ENCODE data around the gene ZSWIM9. TPM values are rescaled to one million over a fixed set of nuclear protein-coding genes. Genes with fewer than 3 reads are reported as not detected.
A peak's percentile ranks its signal among the peaks of the same experiment; 100 is the strongest.

Gene ZSWIM9
- total and polyA plus RNA-seq, 4 experiments from 2014 or later = 0.25 to 11.8 (median 6.1) TPM

GRCh38 chr19:48170817-48171347, 402 bp downstream of the ZSWIM9 start:
- Mint-ChIP-seq H3K4me1 (peaks cover 18 to 32% (median 23%) of the 10 kb centered on the region in 4 donors), H3K27ac (peak overlapping the region; percentile 66 to 99 (median 97)), H3K4me3 (peak overlapping the region; percentile 93 to 99 (median 97)), H3K9me3 (no peaks in the 10 kb centered on the region), H3K36me3 (peaks cover 22 to 25% of the 10 kb centered on the region in 2 donors), H3K27me3 (no peaks in the 10 kb centered on the region)
- H3K4me3 ChIP-seq (ENCODE audit: low read length in 2 of 2) = peak overlapping the region; percentile 30 to 97
- POLR2A ChIA-PET (ENCODE audit: partially characterized antibody) = interaction anchor here (0.9 to 5.0 kb wide), 9 partner anchors 16 to 164 kb away, joined by 3 to 27 read pairs (median 6); partner anchors contain the start of genes CARD8, EMP3 and PLA2G4C
- H3K36me3 ChIP-seq (ENCODE audit: insufficient read depth, low read length) = peaks cover 4% of the 10 kb centered on the region
- DNase-seq = peak in 1 of 5 donors; percentile 40
- H3K27me3 ChIP-seq (ENCODE audit: insufficient read depth, low read length) = no peaks in the 10 kb centered on the region
- intact Hi-C loops (cut with micrococcal nuclease) = loop anchor here (1.0 kb wide), 5 partner anchors 33 to 193 kb away; partner anchors contain the start of genes CARD8 and SYNGR4
- peaks cover 24% of the 10 kb centered on the region for H3K4me1 ChIP-seq (ENCODE audit: insufficient read depth, low read length)
- peak overlapping the region; percentile 86 for H3K27ac ChIP-seq (ENCODE audit: low read depth, low read length)
- H3K9me3 ChIP-seq (ENCODE audit: control insufficient read depth in 1 of 2, low read length in 2 of 2) = no peaks in the 10 kb centered on the region
- CTCF ChIA-PET (ENCODE audit: partially characterized antibody) = interaction anchor here (1.0 to 1.3 kb wide), 2 partner anchors 18 to 32 kb away, joined by 3 to 4 read pairs; no protein-coding TSS in a partner anchor

DNA sequence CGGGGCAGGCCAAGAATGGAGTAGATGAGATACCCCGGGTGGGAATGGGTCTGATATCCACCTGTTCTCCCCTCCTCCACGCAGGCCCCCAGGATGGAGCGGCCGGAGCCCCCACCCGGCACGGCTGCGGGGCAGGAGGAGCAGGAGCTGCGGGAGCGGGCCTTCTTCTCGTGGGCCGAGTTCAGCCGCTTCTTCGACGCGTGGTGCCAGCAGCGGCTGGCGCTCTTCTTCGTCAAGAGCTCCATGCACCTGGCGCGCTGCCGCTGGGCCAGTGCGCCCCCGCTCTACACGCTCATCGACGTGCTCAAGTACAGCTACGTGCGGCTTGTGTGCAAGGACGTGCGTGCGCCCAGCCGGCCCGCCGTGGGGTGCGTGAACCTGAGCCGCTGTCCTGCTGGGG, 1.2 kb downstream of the ZSWIM9 start:
- POLR2A ChIA-PET (ENCODE audit: partially characterized antibody) = interaction anchor here (1.4 to 5.0 kb wide), 3 partner anchors 32 to 88 kb away, joined by 3 to 27 read pairs (median 9); partner anchors contain the start of gene PLA2G4C
- DNase-seq = no peak
- peak overlapping the region in 5 of 8 donors; percentile 96 to 98 (median 97) for H3K4me3 Mint-ChIP-seq
- Histone ChIP-seq H3K27me3 (ENCODE audit: insufficient read depth, low read length) (no peaks in the 10 kb centered on the region), H3K9me3 (ENCODE audit: control insufficient read depth in 1 of 2, low read length in 2 of 2) (no peaks in the 10 kb centered on the region), H3K27ac (ENCODE audit: low read depth, low read length) (no peak overlapping the region), H3K4me1 (ENCODE audit: insufficient read depth, low read length) (peaks cover 24% of the 10 kb centered on the region), H3K4me3 (ENCODE audit: low read length in 2 of 2) (no peak overlapping the region), H3K36me3 (ENCODE audit: insufficient read depth, low read length) (peaks cover 4% of the 10 kb centered on the region)
- H3K27me3 Mint-ChIP-seq = no peaks in the 10 kb centered on the region
- no peaks in the 10 kb centered on the region for H3K9me3 Mint-ChIP-seq
- peaks cover 25 to 26% of the 10 kb centered on the region in 2 donors for H3K36me3 Mint-ChIP-seq
- intact Hi-C loops (cut with micrococcal nuclease) = no loop called here
- peak overlapping the region in 1 of 7 donors; percentile 93 for H3K27ac Mint-ChIP-seq
- CTCF ChIA-PET (ENCODE audit: partially characterized antibody) = interaction anchor here (1.0 to 1.3 kb wide), 3 partner anchors 19 to 89 kb away, joined by 3 to 4 read pairs (median 3); no protein-coding TSS in a partner anchor
- peaks cover 18 to 32% (median 23%) of the 10 kb centered on the region in 4 donors for H3K4me1 Mint-ChIP-seq

GRCh38 chr19:48174445-48175030, 4.1 kb downstream of the ZSWIM9 start:
- H3K27ac ChIP-seq (ENCODE audit: low read depth, low read length) = no peak overlapping the region
- no peaks in the 10 kb centered on the region for H3K27me3 Mint-ChIP-seq

DNA sequence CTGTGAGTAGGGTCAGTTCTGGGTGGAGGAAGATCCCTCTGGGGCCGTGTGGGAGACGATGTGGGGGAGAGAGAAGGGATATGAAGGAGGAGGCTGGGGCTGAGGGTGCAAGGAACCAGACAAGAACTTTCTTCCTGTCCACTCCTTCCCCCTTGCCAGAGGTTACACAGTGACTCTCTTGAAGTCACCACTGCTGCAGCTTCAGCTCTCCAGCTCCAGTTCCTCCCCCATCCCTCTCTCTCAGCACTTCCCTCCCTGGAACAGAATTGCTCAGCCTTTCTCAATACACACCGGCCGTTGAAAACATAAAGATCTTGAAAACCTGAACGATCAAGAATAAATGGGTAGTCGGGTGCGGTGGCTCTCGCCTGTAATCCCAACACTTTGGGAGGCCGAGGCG, 5.1 kb downstream of the ZSWIM9 start:
- Mint-ChIP-seq H3K4me1 (peaks cover 9 to 16% (median 13%) of the 10 kb centered on the region in 4 donors), H3K27me3 (no peaks in the 10 kb centered on the region), H3K4me3 (no peak overlapping the region), H3K27ac (peak overlapping the region in 3 of 7 donors; percentile 15 to 42 (median 19)), H3K36me3 (peaks cover 25 to 38% of the 10 kb centered on the region in 2 donors), H3K9me3 (no peaks in the 10 kb centered on the region)
- Histone ChIP-seq H3K36me3 (ENCODE audit: insufficient read depth, low read length) (peaks cover 4% of the 10 kb centered on the region), H3K9me3 (ENCODE audit: control insufficient read depth in 1 of 2, low read length in 2 of 2) (no peaks in the 10 kb centered on the region), H3K27ac (ENCODE audit: low read depth, low read length) (no peak overlapping the region), H3K4me3 (ENCODE audit: low read length in 2 of 2) (no peak overlapping the region), H3K27me3 (ENCODE audit: insufficient read depth, low read length) (no peaks in the 10 kb centered on the region), H3K4me1 (ENCODE audit: insufficient read depth, low read length) (peaks cover 9% of the 10 kb centered on the region)
- ChIA-PET CTCF (ENCODE audit: partially characterized antibody) (interaction anchor here (1.3 kb wide), 1 partner anchor 28 kb away, joined by 3 read pairs; no protein-coding TSS in a partner anchor), POLR2A (ENCODE audit: partially characterized antibody) (no interaction called here)
- no peak for DNase-seq
- intact Hi-C loops (cut with micrococcal nuclease) = no loop called here

More at GRCh38 chr19:48174445-48175030, 4.1 kb downstream of the ZSWIM9 start:
- Mint-ChIP-seq H3K4me1 (peaks cover 9 to 17% (median 16%) of the 10 kb centered on the region in 4 donors), H3K9me3 (no peaks in the 10 kb centered on the region), H3K4me3 (no peak overlapping the region), H3K27ac (peak overlapping the region in 5 of 7 donors; percentile 25 to 71 (median 63)), H3K36me3 (peaks cover 30 to 34% of the 10 kb centered on the region in 2 donors)
- ChIA-PET CTCF (ENCODE audit: partially characterized antibody) (no interaction called here), POLR2A (ENCODE audit: partially characterized antibody) (interaction anchor here (0.7 to 0.9 kb wide), 2 partner anchors 10 to 965 kb away, joined by 3 to 4 read pairs; no protein-coding TSS in a partner anchor)
- no peak for DNase-seq
- no peaks in the 10 kb centered on the region for H3K9me3 ChIP-seq (ENCODE audit: control insufficient read depth in 1 of 2, low read length in 2 of 2)
- H3K27me3 ChIP-seq (ENCODE audit: insufficient read depth, low read length) = no peaks in the 10 kb centered on the region
- intact Hi-C loops (cut with micrococcal nuclease) = no loop called here
- peaks cover 4% of the 10 kb centered on the region for H3K36me3 ChIP-seq (ENCODE audit: insufficient read depth, low read length)
- H3K4me1 ChIP-seq (ENCODE audit: insufficient read depth, low read length) = peaks cover 9% of the 10 kb centered on the region
- no peak overlapping the region for H3K4me3 ChIP-seq (ENCODE audit: low read length in 2 of 2)

GRCh38 chr19:48176226-48176625, 5.7 kb downstream of the ZSWIM9 start:
- Mint-ChIP-seq H3K4me1 (peaks cover 3 to 11% (median 7%) of the 10 kb centered on the region in 4 donors), H3K9me3 (peaks cover 0 to 1% (median under 1%) of the 10 kb centered on the region in 8 donors), H3K4me3 (no peak overlapping the region), H3K36me3 (peaks cover 26 to 37% of the 10 kb centered on the region in 2 donors), H3K27me3 (no peaks in the 10 kb centered on the region), H3K27ac (no peak overlapping the region)
- Histone ChIP-seq H3K4me3 (ENCODE audit: low read length in 2 of 2) (no peak overlapping the region), H3K27me3 (ENCODE audit: insufficient read depth, low read length) (no peaks in the 10 kb centered on the region), H3K4me1 (ENCODE audit: insufficient read depth, low read length) (peaks cover 5% of the 10 kb centered on the region), H3K9me3 (ENCODE audit: control insufficient read depth in 1 of 2, low read length in 2 of 2) (peaks cover 0 to 1% of the 10 kb centered on the region in 2 donors), H3K27ac (ENCODE audit: low read depth, low read length) (no peak overlapping the region), H3K36me3 (ENCODE audit: insufficient read depth, low read length) (peaks cover 4% of the 10 kb centered on the region)
- CTCF ChIA-PET (ENCODE audit: partially characterized antibody) = interaction anchor here (1.3 kb wide), 1 partner anchor 27 kb away, joined by 3 read pairs; no protein-coding TSS in a partner anchor
- intact Hi-C loops (cut with micrococcal nuclease) = no loop called here
- POLR2A ChIA-PET (ENCODE audit: partially characterized antibody) = no interaction called here
- no peak for DNase-seq

GRCh38 chr19:48181505-48181904, 11.0 kb downstream of the ZSWIM9 start:
- Histone ChIP-seq H3K27ac (ENCODE audit: low read depth, low read length) (no peak overlapping the region), H3K4me1 (ENCODE audit: insufficient read depth, low read length) (no peaks in the 10 kb centered on the region), H3K4me3 (ENCODE audit: low read length in 2 of 2) (no peak overlapping the region), H3K9me3 (ENCODE audit: control insufficient read depth in 1 of 2, low read length in 2 of 2) (peaks cover 0 to 7% of the 10 kb centered on the region in 2 donors), H3K27me3 (ENCODE audit: insufficient read depth, low read length) (no peaks in the 10 kb centered on the region), H3K36me3 (ENCODE audit: insufficient read depth, low read length) (no peaks in the 10 kb centered on the region)
- POLR2A ChIA-PET (ENCODE audit: partially characterized antibody) = no interaction called here
- H3K36me3 Mint-ChIP-seq = peaks cover 17 to 26% of the 10 kb centered on the region in 2 donors
- H3K4me1 Mint-ChIP-seq = peaks cover 0 to 3% (median 0%) of the 10 kb centered on the region in 4 donors
- H3K27ac Mint-ChIP-seq = no peak overlapping the region
- CTCF ChIA-PET (ENCODE audit: partially characterized antibody) = no interaction called here
- no peaks in the 10 kb centered on the region for H3K27me3 Mint-ChIP-seq
- no peak for DNase-seq
- H3K9me3 Mint-ChIP-seq = peaks cover 0 to 10% (median 5%) of the 10 kb centered on the region in 8 donors
- intact Hi-C loops (cut with micrococcal nuclease) = no loop called here
- no peak overlapping the region for H3K4me3 Mint-ChIP-seq

- H3K4me3 ChIP-seq (ENCODE audit: low read length in 2 of 2) = no peak overlapping the region
- no peaks in the 10 kb centered on the region for H3K4me1 Mint-ChIP-seq
- H3K36me3 ChIP-seq (ENCODE audit: insufficient read depth, low read length) = no peaks in the 10 kb centered on the region
- CTCF ChIA-PET (ENCODE audit: partially characterized antibody) = no interaction called here
- intact Hi-C loops (cut with micrococcal nuclease) = no loop called here
- peaks cover 14 to 21% of the 10 kb centered on the region in 2 donors for H3K36me3 Mint-ChIP-seq
- peak in 1 of 5 donors; percentile 37 for DNase-seq
- no peaks in the 10 kb centered on the region for H3K27me3 ChIP-seq (ENCODE audit: insufficient read depth, low read length)
- H3K27ac Mint-ChIP-seq = no peak overlapping the region
- peaks cover 0 to 7% of the 10 kb centered on the region in 2 donors for H3K9me3 ChIP-seq (ENCODE audit: control insufficient read depth in 1 of 2, low read length in 2 of 2)
- H3K27ac ChIP-seq (ENCODE audit: low read depth, low read length) = no peak overlapping the region
- POLR2A ChIA-PET (ENCODE audit: partially characterized antibody) = no interaction called here
- H3K4me3 Mint-ChIP-seq = no peak overlapping the region
- no peaks in the 10 kb centered on the region for H3K4me1 ChIP-seq (ENCODE audit: insufficient read depth, low read length)
- H3K9me3 Mint-ChIP-seq = peaks cover 0 to 10% (median 5%) of the 10 kb centered on the region in 8 donors
- H3K27me3 Mint-ChIP-seq = no peaks in the 10 kb centered on the region
Observed at GRCh38 chr19:48182434-48182833, 12.0 kb downstream of the ZSWIM9 start.
